Trophoblast cell (in vitro differentiated cells and primary cell): Measurements from ENCODE around the gene MCF2L2.
A peak's percentile ranks its signal among the peaks of the same experiment; 100 is the strongest.

ENCODE experiments used
- DNase-seq, 2 donors: peaks; one replicate each; pipeline ENCODE4 v3.0.0-alpha.2; 2016
- H2AFZ ChIP-seq: 2 replicates; pipeline ENCODE4 v1.6.1; 2013; ENCODE audit warnings: low read length, moderate library complexity, mild to moderate bottlenecking; ENCODE audit not compliant: insufficient read depth, poor library complexity
- H2AK5ac ChIP-seq: 2 replicates; pipeline ENCODE4 v1.6.1; 2013; ENCODE audit warnings: mild to moderate bottlenecking, low read length
- H2BK120ac ChIP-seq: 2 replicates; pipeline ENCODE4 v1.6.1; 2013; ENCODE audit warnings: low read length, mild to moderate bottlenecking, moderate library complexity; ENCODE audit not compliant: insufficient read depth, poor library complexity
- H2BK12ac ChIP-seq: 2 replicates; pipeline ENCODE4 v1.6.1; 2013; ENCODE audit warnings: mild to moderate bottlenecking, low read length, moderate library complexity
- H2BK5ac ChIP-seq: 2 replicates; pipeline ENCODE4 v1.6.1; 2013; ENCODE audit warnings: low read length, low read depth, moderate library complexity, mild to moderate bottlenecking; ENCODE audit not compliant: poor library complexity
- H3K14ac ChIP-seq: 2 replicates; pipeline ENCODE4 v1.6.1; 2013; ENCODE audit warnings: mild to moderate bottlenecking, low read length
- H3K18ac ChIP-seq: 2 replicates; pipeline ENCODE4 v1.6.1; 2013; ENCODE audit warnings: mild to moderate bottlenecking, low read length
- H3K23ac ChIP-seq: 2 replicates; pipeline ENCODE4 v1.6.1; 2013; ENCODE audit warnings: low read length
- H3K27ac ChIP-seq: 2 replicates; pipeline ENCODE4 v1.5.1; 2013; ENCODE audit warnings: low read depth, mild to moderate bottlenecking, inconsistent platforms, low read length, moderate library complexity
- H3K27me3 ChIP-seq: 2 replicates; pipeline ENCODE4 v1.6.1; 2013; ENCODE audit warnings: inconsistent platforms, mild to moderate bottlenecking, low read length, moderate library complexity; ENCODE audit not compliant: insufficient read depth
- H3K36me3 ChIP-seq, 2 experiments: 1 replicate in 1 of 2; 2 replicates in 1 of 2; pipeline ENCODE4 v1.6.1; 2013; ENCODE audit warnings: low read length in 2 of 2, mild to moderate bottlenecking in 2 of 2, moderate library complexity in 1 of 2; ENCODE audit not compliant: insufficient read depth in 2 of 2, control insufficient read depth in 1 of 2
- H3K4ac ChIP-seq: 2 replicates; pipeline ENCODE4 v1.6.1; 2013; ENCODE audit warnings: low read depth, mild to moderate bottlenecking, low read length, moderate library complexity
- H3K4me1 ChIP-seq, 2 experiments: 1 replicate in 1 of 2; 2 replicates in 1 of 2; pipeline ENCODE4 v1.6.1; 2013; ENCODE audit warnings: low read length in 2 of 2, mild to moderate bottlenecking in 2 of 2, moderate library complexity in 1 of 2; ENCODE audit not compliant: insufficient read depth in 2 of 2, control insufficient read depth in 1 of 2
- H3K4me2 ChIP-seq: 2 replicates; pipeline ENCODE4 v1.6.1; 2013; ENCODE audit warnings: inconsistent platforms, mild to moderate bottlenecking, low read length, moderate library complexity
- H3K4me3 ChIP-seq: 2 replicates; pipeline ENCODE4 v1.5.1; 2013; ENCODE audit warnings: mild to moderate bottlenecking, low read depth, low read length, inconsistent platforms
- H3K79me1 ChIP-seq: one replicate; pipeline ENCODE4 v1.6.1; 2013; ENCODE audit warnings: low read length
- H3K79me2 ChIP-seq: 2 replicates; pipeline ENCODE4 v1.6.1; 2013; ENCODE audit warnings: low read length, mild to moderate bottlenecking; ENCODE audit not compliant: control insufficient read depth, insufficient read depth, poor library complexity
- H3K9ac ChIP-seq: 2 replicates; pipeline ENCODE4 v1.6.1; 2013; ENCODE audit warnings: mild to moderate bottlenecking, low read length
- H3K9me3 ChIP-seq: 2 replicates; pipeline ENCODE4 v1.6.1; 2013; ENCODE audit warnings: low read depth, mild to moderate bottlenecking, control low read depth, inconsistent platforms, low read length; ENCODE audit not compliant: insufficient read depth
- H4K12ac ChIP-seq: 2 replicates; pipeline ENCODE4 v1.6.1; 2013; ENCODE audit warnings: low read depth, mild to moderate bottlenecking, low read length, moderate library complexity
- H4K8ac ChIP-seq: 2 replicates; pipeline ENCODE4 v1.6.1; 2013; ENCODE audit warnings: low read depth, mild to moderate bottlenecking, low read length, moderate library complexity
- H4K91ac ChIP-seq: one replicate; pipeline ENCODE4 v1.6.1; 2013; ENCODE audit warnings: low read depth, mild to moderate bottlenecking, low read length, moderate library complexity
- WGBS: extraction: QIAGEN DNeasy Blood & Tissue Kit; methylation state at CpG from one replicate; pipeline ENCODE4 v1.1.7; 2013; ENCODE audit warnings: missing lambda C conversion rate; ENCODE audit not compliant: insufficient read length, insufficient coverage; ENCODE audit errors: extremely low coverage; 5-methylcytosine and 5-hydroxymethylcytosine counted together

The MCF2L2 gene

GRCh38 chr3:183448369-183449128 is 20.1 kb upstream of the MCF2L2 start:
- Histone ChIP-seq H2BK12ac (no peak overlapping the region), H3K14ac (no peak overlapping the region), H4K12ac (no peak overlapping the region), H3K36me3 (peaks cover 4 to 6% of the 10 kb centered on the region in 2 experiments), H3K27me3 (no peaks in the 10 kb centered on the region), H2BK5ac (no peak overlapping the region), H3K4me2 (peak overlapping the region; percentile 53), H2AFZ (no peak overlapping the region), H3K79me1 (peaks cover 5% of the 10 kb centered on the region), H3K4me1 (no peaks in the 10 kb centered on the region), H2AK5ac (no peak overlapping the region), H3K79me2 (peaks cover 4% of the 10 kb centered on the region), H3K4me3 (no peak overlapping the region), H3K23ac (no peak overlapping the region), H3K4ac (no peak overlapping the region), H3K9me3 (peaks cover under 1% of the 10 kb centered on the region), H4K8ac (no peak overlapping the region), H3K9ac (no peak overlapping the region), H2BK120ac (no peak overlapping the region), H3K27ac (no peak overlapping the region), H4K91ac (no peak overlapping the region), H3K18ac (no peak overlapping the region)
- DNase-seq, result no peak
- no CpG with 5 or more reads among the region's 3 CpGs for WGBS

- no peak overlapping the region for H2BK12ac ChIP-seq
Observed at GRCh38 chr3:183447206-183448001, 19.0 kb upstream of the MCF2L2 start.

GRCh38 chr3:183446838-183447205 is 18.4 kb upstream of the MCF2L2 start:
- no peak overlapping the region for H2BK5ac ChIP-seq
- no peak overlapping the region for H4K12ac ChIP-seq
- 100% methylated on average over 2 of the region's 2 CpGs for WGBS
- H3K9me3 ChIP-seq, result peaks cover 2% of the 10 kb centered on the region
- H2AFZ ChIP-seq, result no peak overlapping the region
- peaks cover 4% of the 10 kb centered on the region for H3K79me2 ChIP-seq
- H4K91ac ChIP-seq, result no peak overlapping the region
- no peak overlapping the region for H3K9ac ChIP-seq
- H2BK12ac ChIP-seq, result no peak overlapping the region
- no peak overlapping the region for H3K4ac ChIP-seq
- H2AK5ac ChIP-seq, result no peak overlapping the region
- H3K4me2 ChIP-seq, result peak overlapping the region; percentile 57
- no peaks in the 10 kb centered on the region for H3K4me1 ChIP-seq
- no peak overlapping the region for H3K18ac ChIP-seq
- DNase-seq, result no peak
- no peak overlapping the region for H3K4me3 ChIP-seq
- H3K79me1 ChIP-seq, result peaks cover 5% of the 10 kb centered on the region
- H3K23ac ChIP-seq, result no peak overlapping the region
- no peak overlapping the region for H4K8ac ChIP-seq
- H3K14ac ChIP-seq, result no peak overlapping the region
- no peak overlapping the region for H3K27ac ChIP-seq
- H3K27me3 ChIP-seq, result no peaks in the 10 kb centered on the region
- peaks cover 0 to 3% of the 10 kb centered on the region in 2 experiments for H3K36me3 ChIP-seq
- no peak overlapping the region for H2BK120ac ChIP-seq

More at GRCh38 chr3:183447206-183448001, 19.0 kb upstream of the MCF2L2 start:
- no peak overlapping the region for H3K23ac ChIP-seq
- no peak overlapping the region for H2AK5ac ChIP-seq
- H3K9ac ChIP-seq, result peak overlapping the region; percentile 82
- peak overlapping the region; percentile 80 for H4K91ac ChIP-seq
- H4K12ac ChIP-seq, result peak overlapping the region; percentile 67
- H2BK120ac ChIP-seq, result peak overlapping the region; percentile 24
- H3K36me3 ChIP-seq, result peaks cover 3 to 6% of the 10 kb centered on the region in 2 experiments
- H3K9me3 ChIP-seq, result peaks cover 2% of the 10 kb centered on the region
- peak overlapping the region; percentile 72 for H3K14ac ChIP-seq
- peaks cover 5% of the 10 kb centered on the region for H3K79me1 ChIP-seq
- DNase-seq, result peak; percentile 83 to 91
- no peaks in the 10 kb centered on the region for H3K4me1 ChIP-seq
- H2BK5ac ChIP-seq, result peak overlapping the region; percentile 61
- H3K4me3 ChIP-seq, result peak overlapping the region; percentile 95
- H4K8ac ChIP-seq, result peak overlapping the region; percentile 94
- H3K27me3 ChIP-seq, result no peaks in the 10 kb centered on the region
- H3K18ac ChIP-seq, result peak overlapping the region; percentile 69
- peak overlapping the region; percentile 95 for H2AFZ ChIP-seq
- H3K4me2 ChIP-seq, result peak overlapping the region; percentile 57
- no peak overlapping the region for H3K4ac ChIP-seq
- WGBS, result no CpG with 5 or more reads among the region's 54 CpGs
- H3K27ac ChIP-seq, result peak overlapping the region; percentile 39
- peaks cover 4% of the 10 kb centered on the region for H3K79me2 ChIP-seq

- Histone ChIP-seq H4K12ac (no peak overlapping the region), H3K79me1 (peaks cover 5% of the 10 kb centered on the region), H2AK5ac (no peak overlapping the region), H3K18ac (no peak overlapping the region), H4K91ac (no peak overlapping the region), H2BK5ac (no peak overlapping the region), H3K4ac (no peak overlapping the region), H3K4me1 (no peaks in the 10 kb centered on the region), H2AFZ (no peak overlapping the region), H3K4me2 (no peak overlapping the region), H2BK12ac (no peak overlapping the region), H3K9me3 (peaks cover 2% of the 10 kb centered on the region), H2BK120ac (no peak overlapping the region), H3K36me3 (no peaks in the 10 kb centered on the region), H3K27ac (no peak overlapping the region), H4K8ac (no peak overlapping the region), H3K14ac (no peak overlapping the region), H3K23ac (no peak overlapping the region), H3K4me3 (no peak overlapping the region), H3K27me3 (no peaks in the 10 kb centered on the region), H3K9ac (no peak overlapping the region), H3K79me2 (peaks cover 4% of the 10 kb centered on the region)
- DNase-seq, result no peak
- no CpG with 5 or more reads among the region's 1 CpG for WGBS
Observed at GRCh38 chr3:183444748-183445147, 16.3 kb upstream of the MCF2L2 start.
